ENCODE results near the gene TMED8. TPM values are rescaled to one million over a fixed set of nuclear protein-coding genes. Genes with fewer than 3 reads are reported as not detected.

The TMED8 gene
- polyA plus RNA-seq, 1 donor (not counting 4 experiments of a cell fraction or from before 2014, with no cell fraction given): 7.3 TPM

DNA sequence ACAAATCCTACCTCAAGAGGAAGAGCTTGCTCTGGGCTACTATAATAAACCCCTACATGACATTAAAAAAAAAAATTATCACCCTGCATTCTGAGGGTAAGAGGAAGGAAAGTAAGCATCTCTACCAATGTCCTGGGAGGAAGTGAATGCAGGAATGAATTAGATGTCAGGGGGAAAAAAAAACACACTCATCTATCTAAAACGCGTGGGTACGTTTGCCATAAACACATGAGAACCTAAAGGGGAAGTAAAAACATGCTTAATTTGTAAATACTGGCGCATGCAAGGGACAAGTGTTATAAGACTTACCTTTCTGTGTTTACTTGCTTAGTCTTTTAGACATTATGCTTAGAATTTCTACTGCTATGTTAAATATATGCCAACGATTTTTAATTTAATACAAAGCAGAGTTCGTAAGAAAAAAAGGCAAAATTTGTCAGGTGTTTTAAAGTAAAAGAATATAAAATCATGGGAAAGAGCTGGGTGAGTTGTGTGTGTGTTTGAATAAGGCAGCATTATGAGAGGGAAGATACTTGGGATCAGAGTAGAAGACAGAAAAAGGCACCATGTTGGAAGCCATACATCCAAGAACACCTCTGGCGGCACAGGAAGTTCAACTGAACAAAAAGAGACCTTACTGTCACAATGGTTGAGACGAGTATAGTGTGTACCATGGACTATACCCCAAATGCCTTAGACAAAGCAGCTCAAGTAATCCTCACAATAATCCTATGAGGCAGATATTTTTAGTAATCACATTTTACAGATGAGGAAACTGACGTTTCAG, 1.5 kb downstream of the TMED8 start:
- dilution Hi-C loops (cut with MboI; ENCODE audit: extremely low pct_ligation_motif_present, low sequenced_read_pairs): no loop called here
- FAIRE-seq: no peak
- no peak overlapping the region for H3K9ac ChIP-seq (ENCODE audit: control insufficient read depth, extremely low read depth, insufficient read depth, low read length)

GRCh38 chr14:77372304-77372841, 4.5 kb downstream of the TMED8 start:
- TF ChIP-seq CTCF (optimal IDR thresholded peaks at IDR 0.05 in 1 of 3, IDR thresholded peaks at IDR 0.05 in 1 of 3, conservative IDR thresholded peaks at IDR 0.05 in 1 of 3; ENCODE audit: extremely low read depth in 1 of 3, insufficient read depth in 2 of 3, low read length in 3 of 3) (no peak), EZH2 (IDR thresholded peaks at IDR 0.05; ENCODE audit: low read length) (no peak)
- DNase-seq (ENCODE audit: low read depth, low spot score): no peak
- H3K4me2 ChIP-seq (ENCODE audit: control insufficient read depth, extremely low read depth, insufficient read depth, low read depth, low read length): no peak overlapping the region

More for the DNA sequence above, 1.5 kb downstream of the TMED8 start:
- no peak for TF ChIP-seq CTCF (optimal IDR thresholded peaks at IDR 0.05 in 1 of 3, IDR thresholded peaks at IDR 0.05 in 1 of 3, conservative IDR thresholded peaks at IDR 0.05 in 1 of 3; ENCODE audit: extremely low read depth in 1 of 3, insufficient read depth in 2 of 3, low read length in 3 of 3)
- TF ChIP-seq EZH2 (IDR thresholded peaks at IDR 0.05; ENCODE audit: low read length): no peak
- H3K9me3 ChIP-seq (ENCODE audit: control insufficient read depth, low read depth, low read length): no peaks in the 10 kb centered on the region
- peak overlapping the region in 2 of 3 experiments; percentile 82 to 84 for H3K4me3 ChIP-seq (ENCODE audit: control insufficient read depth in 2 of 3, extremely low read depth in 1 of 3, insufficient read depth in 2 of 3, low read depth in 1 of 3, low read length in 3 of 3)
- no peak overlapping the region for H2AFZ ChIP-seq (ENCODE audit: control insufficient read depth, low read length)
- H3K27me3 ChIP-seq (ENCODE audit: control insufficient read depth, extremely low read depth, insufficient read depth, low read length): no peaks in the 10 kb centered on the region
- no peak for DNase-seq (ENCODE audit: low read depth, low spot score)
- H3K36me3 ChIP-seq (ENCODE audit: control insufficient read depth in 2 of 2, extremely low read depth in 1 of 2, insufficient read depth in 2 of 2, low read length in 2 of 2): no peaks in the 10 kb centered on the region
- no peaks in the 10 kb centered on the region for H4K20me1 ChIP-seq (ENCODE audit: control insufficient read depth, extremely low read depth, insufficient read depth, low read length)
- peak overlapping the region; percentile 94 for H3K4me2 ChIP-seq (ENCODE audit: control insufficient read depth, extremely low read depth, insufficient read depth, low read depth, low read length)
- no peak overlapping the region for H3K27ac ChIP-seq (ENCODE audit: control insufficient read depth, insufficient read depth, low read length)
- H3K9me1 ChIP-seq (ENCODE audit: control insufficient read depth, extremely low read depth, insufficient read depth, low read length): no peaks in the 10 kb centered on the region
- H3K79me2 ChIP-seq (ENCODE audit: control insufficient read depth, insufficient read depth, low read length): peaks cover 18% of the 10 kb centered on the region
- H3K4me1 ChIP-seq (ENCODE audit: control insufficient read depth, extremely low read depth, insufficient read depth, low read length): peaks cover 11% of the 10 kb centered on the region

More at GRCh38 chr14:77372304-77372841, 4.5 kb downstream of the TMED8 start:
- Histone ChIP-seq H3K4me1 (ENCODE audit: control insufficient read depth, extremely low read depth, insufficient read depth, low read length) (peaks cover 8% of the 10 kb centered on the region), H3K9me1 (ENCODE audit: control insufficient read depth, extremely low read depth, insufficient read depth, low read length) (no peaks in the 10 kb centered on the region), H3K79me2 (ENCODE audit: control insufficient read depth, insufficient read depth, low read length) (peaks cover 18% of the 10 kb centered on the region), H4K20me1 (ENCODE audit: control insufficient read depth, extremely low read depth, insufficient read depth, low read length) (no peaks in the 10 kb centered on the region), H3K27me3 (ENCODE audit: control insufficient read depth, extremely low read depth, insufficient read depth, low read length) (no peaks in the 10 kb centered on the region), H3K36me3 (ENCODE audit: control insufficient read depth in 2 of 2, extremely low read depth in 1 of 2, insufficient read depth in 2 of 2, low read length in 2 of 2) (no peaks in the 10 kb centered on the region), H3K9me3 (ENCODE audit: control insufficient read depth, low read depth, low read length) (no peaks in the 10 kb centered on the region), H3K27ac (ENCODE audit: control insufficient read depth, insufficient read depth, low read length) (no peak overlapping the region), H2AFZ (ENCODE audit: control insufficient read depth, low read length) (no peak overlapping the region), H3K9ac (ENCODE audit: control insufficient read depth, extremely low read depth, insufficient read depth, low read length) (no peak overlapping the region), H3K4me3 (ENCODE audit: control insufficient read depth in 2 of 3, extremely low read depth in 1 of 3, insufficient read depth in 2 of 3, low read depth in 1 of 3, low read length in 3 of 3) (no peak overlapping the region)
- dilution Hi-C loops (cut with MboI; ENCODE audit: extremely low pct_ligation_motif_present, low sequenced_read_pairs): no loop called here
- FAIRE-seq: no peak

All from keratinocyte (primary cell).